Measurements from ENCODE around the gene CELSR2. TPM values are rescaled to one million over a fixed set of nuclear protein-coding genes. Genes with fewer than 3 reads are reported as not detected.
A peak's percentile ranks its signal among the peaks of the same experiment; 100 is the strongest.

CELSR2 gene
- polyA plus RNA-seq, 1 donor: 11.3 TPM

- peaks cover 2% of the 10 kb centered on the region for H3K9me3 ChIP-seq (ENCODE audit: control insufficient read depth, low read depth, low read length)
- H3K4me3 ChIP-seq (ENCODE audit: low read length): no peak overlapping the region
- H3K36me3 ChIP-seq (ENCODE audit: control insufficient read depth, insufficient read depth, low read length): no peaks in the 10 kb centered on the region
- no peak overlapping the region for H3K27ac ChIP-seq (ENCODE audit: low read length)
- no peaks in the 10 kb centered on the region for H3K27me3 ChIP-seq (ENCODE audit: control insufficient read depth, insufficient read depth, low read length)
- no CpG with 5 or more reads among the region's 32 CpGs for WGBS (ENCODE audit: insufficient coverage, low lambda C conversion rate)
- H3K4me1 ChIP-seq (ENCODE audit: control insufficient read depth, insufficient read depth, low read length): peaks cover 30% of the 10 kb centered on the region
- no peak for DNase-seq
These were observed 2.2 kb downstream of the CELSR2 start for GRCh38 chr1:109251277-109252166.

- H3K36me3 ChIP-seq (ENCODE audit: control insufficient read depth, insufficient read depth, low read length): no peaks in the 10 kb centered on the region
- H3K4me1 ChIP-seq (ENCODE audit: control insufficient read depth, insufficient read depth, low read length): peaks cover 30% of the 10 kb centered on the region
- WGBS (ENCODE audit: insufficient coverage, low lambda C conversion rate): 98% methylated on average over 8 of the region's 31 CpGs
- peaks cover 2% of the 10 kb centered on the region for H3K9me3 ChIP-seq (ENCODE audit: control insufficient read depth, low read depth, low read length)
- H3K27me3 ChIP-seq (ENCODE audit: control insufficient read depth, insufficient read depth, low read length): no peaks in the 10 kb centered on the region
- H3K27ac ChIP-seq (ENCODE audit: low read length): no peak overlapping the region
- no peak overlapping the region for H3K4me3 ChIP-seq (ENCODE audit: low read length)
- DNase-seq: no peak
These were observed 3.0 kb downstream of the CELSR2 start for GRCh38 chr1:109252167-109252892.

DNA sequence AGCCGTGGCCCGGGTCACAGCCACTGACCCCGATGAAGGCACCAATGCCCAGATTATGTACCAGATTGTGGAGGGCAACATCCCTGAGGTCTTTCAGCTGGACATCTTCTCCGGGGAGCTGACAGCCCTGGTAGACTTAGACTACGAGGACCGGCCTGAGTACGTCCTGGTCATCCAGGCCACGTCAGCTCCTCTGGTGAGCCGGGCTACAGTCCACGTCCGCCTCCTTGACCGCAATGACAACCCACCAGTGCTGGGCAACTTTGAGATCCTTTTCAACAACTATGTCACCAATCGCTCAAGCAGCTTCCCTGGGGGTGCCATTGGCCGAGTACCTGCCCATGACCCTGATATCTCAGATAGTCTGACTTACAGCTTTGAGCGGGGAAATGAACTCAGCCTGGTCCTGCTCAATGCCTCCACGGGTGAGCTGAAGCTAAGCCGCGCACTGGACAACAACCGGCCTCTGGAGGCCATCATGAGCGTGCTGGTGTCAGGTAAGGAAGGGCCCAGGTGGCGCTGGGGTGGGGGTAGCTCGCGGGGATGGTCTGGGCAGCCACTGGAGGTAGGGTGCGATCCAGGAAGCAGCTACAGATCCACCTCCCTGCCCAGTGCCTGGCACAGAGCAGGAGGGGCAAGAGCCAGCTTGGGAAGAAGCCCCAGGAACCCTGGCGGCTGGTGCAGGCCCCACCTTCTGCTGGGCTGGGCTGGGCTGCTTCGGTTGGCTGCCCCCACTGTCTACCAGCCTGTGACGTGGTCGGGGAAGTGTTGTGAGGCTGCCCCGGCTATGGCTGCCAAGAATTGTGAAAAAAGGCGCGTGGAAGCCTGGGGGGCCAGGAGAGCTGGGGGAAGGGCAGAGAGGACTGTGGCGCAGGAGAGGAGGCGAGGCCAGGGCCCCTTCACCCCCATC lies 3.8 kb downstream of the CELSR2 start:
- no peak for DNase-seq

DNA sequence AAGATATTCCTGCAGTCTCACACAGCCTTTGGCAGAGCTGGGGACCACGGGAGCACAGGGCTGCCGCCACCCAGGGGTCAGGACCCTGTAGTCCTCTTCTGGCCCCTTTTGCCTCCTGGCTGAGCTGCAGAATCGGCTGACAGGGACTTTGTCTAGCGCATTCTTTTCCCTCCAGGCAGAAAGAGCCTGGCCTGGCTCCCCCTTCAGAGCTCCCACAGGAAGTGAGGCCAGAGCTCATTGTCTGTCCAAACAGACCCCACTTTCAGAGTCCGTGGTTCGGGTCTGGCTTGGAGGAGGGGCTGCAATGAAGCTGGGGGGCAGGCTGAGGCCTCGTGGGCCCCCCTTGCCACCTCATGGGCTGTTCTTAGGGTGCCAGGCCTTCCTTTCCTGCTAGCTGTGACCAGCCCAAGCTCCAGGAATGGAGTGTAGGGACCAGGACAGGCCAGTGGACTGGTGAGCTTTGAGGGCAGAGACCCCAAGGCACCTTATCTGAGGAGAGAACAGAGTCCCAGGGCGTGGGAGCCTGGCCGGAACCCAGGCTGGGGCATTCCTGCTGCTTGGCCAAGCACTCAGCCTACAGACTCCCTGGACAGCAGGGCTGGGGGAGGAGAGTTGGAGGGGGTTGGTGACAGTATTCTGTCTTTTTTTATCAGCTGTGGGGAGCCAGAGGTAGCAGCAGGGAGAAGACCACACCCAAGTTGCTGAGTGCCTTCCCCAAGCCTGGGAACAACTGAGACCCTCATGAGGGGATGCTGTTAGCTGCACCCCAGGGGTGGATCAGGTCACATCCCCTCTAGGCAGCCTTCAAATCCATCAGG lies 4.7 kb downstream of the CELSR2 start:
- no peak overlapping the region for H3K4me3 ChIP-seq (ENCODE audit: low read length)
- H3K9me3 ChIP-seq (ENCODE audit: control insufficient read depth, low read depth, low read length): peaks cover 2% of the 10 kb centered on the region
- peaks cover under 1% of the 10 kb centered on the region for H3K36me3 ChIP-seq (ENCODE audit: control insufficient read depth, insufficient read depth, low read length)
- no peaks in the 10 kb centered on the region for H3K27me3 ChIP-seq (ENCODE audit: control insufficient read depth, insufficient read depth, low read length)
- H3K4me1 ChIP-seq (ENCODE audit: control insufficient read depth, insufficient read depth, low read length): peaks cover 27% of the 10 kb centered on the region
- H3K27ac ChIP-seq (ENCODE audit: low read length): peak overlapping the region; percentile 67
- no CpG with 5 or more reads among the region's 9 CpGs for WGBS (ENCODE audit: insufficient coverage, low lambda C conversion rate)
- DNase-seq: no peak

More for the DNA sequence above, 3.8 kb downstream of the CELSR2 start:
- no peaks in the 10 kb centered on the region for H3K27me3 ChIP-seq (ENCODE audit: control insufficient read depth, insufficient read depth, low read length)
- peaks cover 2% of the 10 kb centered on the region for H3K9me3 ChIP-seq (ENCODE audit: control insufficient read depth, low read depth, low read length)
- H3K4me3 ChIP-seq (ENCODE audit: low read length): no peak overlapping the region
- H3K27ac ChIP-seq (ENCODE audit: low read length): peak overlapping the region; percentile 67
- no peaks in the 10 kb centered on the region for H3K36me3 ChIP-seq (ENCODE audit: control insufficient read depth, insufficient read depth, low read length)
- no CpG with 5 or more reads among the region's 33 CpGs for WGBS (ENCODE audit: insufficient coverage, low lambda C conversion rate)
- H3K4me1 ChIP-seq (ENCODE audit: control insufficient read depth, insufficient read depth, low read length): peaks cover 30% of the 10 kb centered on the region

DNA sequence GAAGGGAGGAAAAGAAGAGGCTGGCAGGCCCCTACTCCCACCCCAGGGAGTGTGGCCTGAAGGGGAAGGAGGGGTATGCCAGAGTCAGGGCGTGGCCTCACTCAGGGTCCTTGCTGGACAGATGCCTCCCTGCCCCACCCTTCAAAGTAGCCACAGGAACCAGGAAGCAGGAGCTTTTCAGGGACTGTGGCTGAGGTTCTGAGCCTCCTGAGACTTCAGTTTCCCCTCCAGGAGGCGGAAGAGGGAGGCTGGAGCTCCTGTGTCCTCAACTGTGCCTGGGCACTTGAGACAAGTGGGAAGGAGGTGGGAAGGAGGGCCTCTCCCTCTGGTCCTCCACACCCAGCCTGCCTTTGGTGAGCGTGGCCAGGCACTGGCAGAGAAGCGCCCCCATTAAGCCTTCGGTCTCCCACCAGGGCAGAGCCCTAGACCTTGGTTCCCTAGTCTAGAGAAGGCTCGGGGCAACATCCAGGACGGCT lies 5.3 kb downstream of the CELSR2 start:
- H3K4me3 ChIP-seq (ENCODE audit: low read length): no peak overlapping the region
- H3K4me1 ChIP-seq (ENCODE audit: control insufficient read depth, insufficient read depth, low read length): peaks cover 24% of the 10 kb centered on the region
- WGBS (ENCODE audit: insufficient coverage, low lambda C conversion rate): no CpG with 5 or more reads among the region's 7 CpGs
- H3K27ac ChIP-seq (ENCODE audit: low read length): peak overlapping the region; percentile 67
- peaks cover 2% of the 10 kb centered on the region for H3K9me3 ChIP-seq (ENCODE audit: control insufficient read depth, low read depth, low read length)
- H3K27me3 ChIP-seq (ENCODE audit: control insufficient read depth, insufficient read depth, low read length): no peaks in the 10 kb centered on the region
- DNase-seq: no peak
- peaks cover 2% of the 10 kb centered on the region for H3K36me3 ChIP-seq (ENCODE audit: control insufficient read depth, insufficient read depth, low read length)

DNA sequence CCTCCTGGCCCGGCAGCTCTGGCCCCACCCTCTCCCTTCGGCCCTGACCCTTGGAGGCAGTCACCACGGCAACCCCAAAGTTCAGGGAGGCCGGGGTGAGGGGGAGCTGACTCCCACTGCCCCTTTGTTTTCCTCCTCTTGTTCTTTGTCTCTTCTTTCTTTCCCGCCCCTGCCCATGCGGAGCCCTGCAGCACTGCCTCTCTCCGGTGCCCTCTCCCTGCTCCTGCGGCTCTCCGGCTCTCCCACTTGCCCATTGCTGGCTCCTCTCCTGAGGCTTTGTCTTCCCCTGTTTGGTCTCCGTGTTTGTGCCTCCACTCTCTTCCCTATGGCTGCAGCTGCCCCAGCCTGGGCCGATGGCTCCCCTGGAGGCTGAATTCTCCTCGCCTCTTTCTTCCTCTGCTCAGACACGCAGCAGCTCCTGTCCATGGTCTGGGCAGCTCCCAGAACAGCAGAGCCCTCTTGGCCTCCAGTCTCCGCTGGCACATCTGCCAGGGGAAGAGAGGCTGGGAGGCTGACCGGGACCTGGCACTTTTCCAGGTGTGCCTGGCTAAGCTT lies 5.8 kb downstream of the CELSR2 start:
- Histone ChIP-seq H3K27me3 (ENCODE audit: control insufficient read depth, insufficient read depth, low read length) (no peaks in the 10 kb centered on the region), H3K36me3 (ENCODE audit: control insufficient read depth, insufficient read depth, low read length) (peaks cover 2% of the 10 kb centered on the region), H3K4me1 (ENCODE audit: control insufficient read depth, insufficient read depth, low read length) (peaks cover 24% of the 10 kb centered on the region), H3K9me3 (ENCODE audit: control insufficient read depth, low read depth, low read length) (peaks cover 2% of the 10 kb centered on the region), H3K27ac (ENCODE audit: low read length) (peak overlapping the region; percentile 67), H3K4me3 (ENCODE audit: low read length) (no peak overlapping the region)
- no peak for DNase-seq
- no CpG with 5 or more reads among the region's 15 CpGs for WGBS (ENCODE audit: insufficient coverage, low lambda C conversion rate)

DNA sequence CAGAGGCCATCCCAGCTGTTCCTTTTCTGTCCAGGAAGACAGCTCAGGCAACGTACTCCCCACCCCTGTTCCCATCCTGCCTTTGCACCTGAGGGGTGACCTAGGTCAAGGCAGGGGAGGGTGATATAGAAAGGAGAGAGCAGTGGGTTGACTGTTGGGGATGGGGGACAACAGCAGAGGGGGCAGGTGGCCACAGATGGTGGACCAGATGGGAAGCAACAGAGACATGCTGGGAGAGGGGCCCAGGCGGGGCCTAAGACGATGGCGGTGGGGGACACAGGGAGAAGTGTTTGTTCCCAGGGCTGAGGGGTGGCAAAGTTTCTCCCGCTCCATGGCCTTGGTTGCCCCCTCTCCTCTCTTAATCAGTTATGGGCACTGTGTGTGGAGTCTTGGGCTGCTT lies 6.3 kb downstream of the CELSR2 start:
- Histone ChIP-seq H3K27me3 (ENCODE audit: control insufficient read depth, insufficient read depth, low read length) (no peaks in the 10 kb centered on the region), H3K4me1 (ENCODE audit: control insufficient read depth, insufficient read depth, low read length) (peaks cover 24% of the 10 kb centered on the region), H3K27ac (ENCODE audit: low read length) (no peak overlapping the region), H3K36me3 (ENCODE audit: control insufficient read depth, insufficient read depth, low read length) (peaks cover 2% of the 10 kb centered on the region), H3K9me3 (ENCODE audit: control insufficient read depth, low read depth, low read length) (peaks cover 2% of the 10 kb centered on the region), H3K4me3 (ENCODE audit: low read length) (no peak overlapping the region)
- no peak for DNase-seq
- WGBS (ENCODE audit: insufficient coverage, low lambda C conversion rate): no CpG with 5 or more reads among the region's 5 CpGs

- DNase-seq: no peak
- peaks cover 2% of the 10 kb centered on the region for H3K9me3 ChIP-seq (ENCODE audit: control insufficient read depth, low read depth, low read length)
- peaks cover 24% of the 10 kb centered on the region for H3K4me1 ChIP-seq (ENCODE audit: control insufficient read depth, insufficient read depth, low read length)
- H3K27ac ChIP-seq (ENCODE audit: low read length): no peak overlapping the region
- H3K36me3 ChIP-seq (ENCODE audit: control insufficient read depth, insufficient read depth, low read length): peaks cover 2% of the 10 kb centered on the region
- no peak overlapping the region for H3K4me3 ChIP-seq (ENCODE audit: low read length)
- no peaks in the 10 kb centered on the region for H3K27me3 ChIP-seq (ENCODE audit: control insufficient read depth, insufficient read depth, low read length)
- WGBS (ENCODE audit: insufficient coverage, low lambda C conversion rate): no CpG with 5 or more reads among the region's 7 CpGs
These were observed 6.7 kb downstream of the CELSR2 start for GRCh38 chr1:109256085-109256484.

DNA sequence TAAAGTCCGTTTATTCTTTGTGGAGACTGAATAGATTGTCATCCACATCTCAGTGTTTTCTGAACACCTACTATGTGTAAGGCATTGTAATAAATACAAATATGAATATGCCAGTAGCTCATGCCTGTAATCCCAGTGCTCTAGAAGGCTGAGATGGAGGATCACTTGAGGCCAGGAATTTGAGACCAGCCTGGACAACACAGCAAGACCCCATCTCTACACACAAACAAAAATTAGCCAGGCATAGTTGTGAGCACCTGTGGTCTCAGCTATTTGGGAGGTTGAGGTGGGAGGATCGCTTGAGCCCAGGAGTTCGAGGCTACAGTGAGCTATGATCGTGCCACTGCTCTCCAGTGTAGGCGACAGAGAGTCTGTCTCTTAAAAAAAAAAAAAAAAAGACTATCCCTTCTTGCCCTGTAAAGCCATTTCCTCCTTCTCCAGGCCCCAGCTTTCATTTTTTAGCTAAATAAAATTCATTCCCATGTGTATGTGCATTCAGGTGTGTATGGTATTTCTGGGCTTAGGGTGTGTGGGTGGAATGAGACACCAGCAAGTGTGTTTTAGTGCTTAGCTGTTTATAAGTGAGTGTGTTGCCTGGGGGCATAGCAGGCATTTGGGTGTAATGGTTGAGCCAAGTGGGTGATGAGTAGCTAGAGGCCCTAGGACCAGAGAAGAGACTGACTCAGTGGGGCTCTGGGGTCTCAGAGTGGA lies 7.8 kb downstream of the CELSR2 start:
- Histone ChIP-seq H3K9me3 (ENCODE audit: control insufficient read depth, low read depth, low read length) (no peaks in the 10 kb centered on the region), H3K36me3 (ENCODE audit: control insufficient read depth, insufficient read depth, low read length) (peaks cover 4% of the 10 kb centered on the region)
- no CpG with 5 or more reads among the region's 5 CpGs for WGBS (ENCODE audit: insufficient coverage, low lambda C conversion rate)

More for the DNA sequence above, 7.8 kb downstream of the CELSR2 start:
- Histone ChIP-seq H3K4me3 (ENCODE audit: low read length) (no peak overlapping the region), H3K27ac (ENCODE audit: low read length) (no peak overlapping the region), H3K27me3 (ENCODE audit: control insufficient read depth, insufficient read depth, low read length) (no peaks in the 10 kb centered on the region), H3K4me1 (ENCODE audit: control insufficient read depth, insufficient read depth, low read length) (peaks cover 24% of the 10 kb centered on the region)
- no peak for DNase-seq

Data from large intestine (tissue), 3 donors.